Fibroblast of the aortic adventitia (primary cell): ENCODE data around the gene MDN1. TPM values are rescaled to one million over a fixed set of nuclear protein-coding genes. Genes with fewer than 3 reads are reported as not detected.

ENCODE experiments used
- DNase-seq: peaks from one replicate; pipeline ENCODE4 v3.0.0-alpha.2; 2010; ENCODE audit warnings: low read depth
- H3K4me3 ChIP-seq: 2 replicates; pipeline ENCODE4 v1.5.1; 2011; ENCODE audit warnings: low read depth, mild to moderate bottlenecking, control low read depth, low read length, moderate library complexity
- CTCF ChIP-seq: IDR thresholded peaks from 2 replicates; pipeline ENCODE4 v1.5.1; 2011; ENCODE audit warnings: mild to moderate bottlenecking, low read length, control low read depth, inconsistent platforms; ENCODE audit not compliant: insufficient read depth
- total RNA-seq: library from RNA; depleted of rRNA; stranded (reverse); fragments of >200 nt; gene quantifications from 2 replicates; pipeline ENCODE4 v1.2.3, GENCODE V29; 2012; ENCODE audit warnings: low replicate concordance

The MDN1 gene
- total RNA-seq: 27.8 and 29.0 TPM in 2 replicates

GRCh38 chr6:89819336-89820130 is at the start of gene MDN1:
MDN1 (minus strand) TSS chr6:89819794; CDS start chr6:89819607, 187 bp downstream.
- peak; percentile 93 for DNase-seq
- no peak for TF ChIP-seq CTCF
- H3K4me3 ChIP-seq: peak within 1 kb of the TSS; percentile 99

GRCh38 chr6:89866024-89866678 is 46.6 kb upstream of the MDN1 start:
- TF ChIP-seq CTCF: no peak
- no peak for DNase-seq
- H3K4me3 ChIP-seq: no peak overlapping the region

- no peak for DNase-seq
- no peak for TF ChIP-seq CTCF
- no peak overlapping the region for H3K4me3 ChIP-seq
Observed at GRCh38 chr6:89862698-89863097, 43.1 kb upstream of the MDN1 start.

- no peak for TF ChIP-seq CTCF
- H3K4me3 ChIP-seq: no peak overlapping the region
- DNase-seq: no peak
Observed at GRCh38 chr6:89862273-89862672, 42.7 kb upstream of the MDN1 start.

- TF ChIP-seq CTCF: no peak
- no peak for DNase-seq
- no peak overlapping the region for H3K4me3 ChIP-seq
Observed at GRCh38 chr6:89859744-89860143, 40.1 kb upstream of the MDN1 start.

- no peak overlapping the region for H3K4me3 ChIP-seq
- DNase-seq: no peak
- no peak for TF ChIP-seq CTCF
Observed at GRCh38 chr6:89858041-89858440, 38.4 kb upstream of the MDN1 start.
